GM21723 (cell line): Measurements from ENCODE around the gene EDA.

Experiments
- ATAC-seq: cut with Tn5 transposase; IDR thresholded peaks from one replicate; pipeline ENCODE4 v1.9.1; 2021; ENCODE audit warnings: mild to moderate bottlenecking, moderate library complexity; ENCODE audit not compliant: unreplicated experiment

Gene EDA

GRCh38 chrX:69615779-69616456 is at the start of gene EDA:
EDA (plus strand) TSS chrX:69616113.
- peak; percentile 81 for ATAC-seq

DNA sequence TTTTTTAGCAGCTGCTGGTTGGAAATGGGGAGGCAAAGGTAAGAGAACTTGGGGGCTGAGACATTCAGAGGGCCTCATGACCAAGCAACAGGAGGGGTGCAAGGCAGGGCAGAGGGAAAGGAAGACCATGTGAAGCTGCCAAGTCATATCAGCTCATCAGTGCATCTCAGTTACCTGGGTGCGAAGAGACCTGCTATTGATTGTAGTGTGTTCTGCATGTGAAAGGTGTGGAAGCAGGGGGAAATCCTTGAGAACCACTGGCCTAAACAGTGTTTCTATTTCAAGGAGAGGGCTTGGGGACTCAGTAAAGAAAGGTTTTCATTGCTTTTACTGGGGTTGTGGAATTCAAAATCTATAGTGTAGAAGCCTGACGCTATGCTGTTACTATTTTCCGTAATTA is 47.1 kb upstream of the EDA start:
- no peak for ATAC-seq

DNA sequence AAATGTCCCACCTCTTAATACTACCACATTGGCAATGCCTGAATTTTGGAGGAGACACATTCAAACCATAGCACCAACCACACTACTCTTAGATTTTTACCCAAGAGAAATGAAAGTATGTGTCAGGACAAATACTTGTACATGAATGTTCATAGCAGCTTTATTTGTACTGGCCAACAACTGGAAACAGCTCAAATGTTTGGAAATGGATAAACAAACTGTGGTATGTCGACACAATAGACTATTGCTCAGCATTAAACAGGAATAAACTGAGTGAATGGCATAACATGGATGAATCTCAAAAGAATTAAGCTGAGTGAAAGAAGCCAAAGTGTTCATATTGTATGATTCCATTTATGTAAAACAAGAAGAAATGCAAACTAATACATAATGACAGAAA is 18.5 kb upstream of the EDA start:
- ATAC-seq, result no peak

- ATAC-seq, result no peak
Observed at GRCh38 chrX:69600182-69600581, 15.7 kb upstream of the EDA start.

GRCh38 chrX:69603566-69604194 is 12.2 kb upstream of the EDA start:
- no peak for ATAC-seq

- ATAC-seq, result no peak
Observed at GRCh38 chrX:69605521-69605920, 10.4 kb upstream of the EDA start.

DNA sequence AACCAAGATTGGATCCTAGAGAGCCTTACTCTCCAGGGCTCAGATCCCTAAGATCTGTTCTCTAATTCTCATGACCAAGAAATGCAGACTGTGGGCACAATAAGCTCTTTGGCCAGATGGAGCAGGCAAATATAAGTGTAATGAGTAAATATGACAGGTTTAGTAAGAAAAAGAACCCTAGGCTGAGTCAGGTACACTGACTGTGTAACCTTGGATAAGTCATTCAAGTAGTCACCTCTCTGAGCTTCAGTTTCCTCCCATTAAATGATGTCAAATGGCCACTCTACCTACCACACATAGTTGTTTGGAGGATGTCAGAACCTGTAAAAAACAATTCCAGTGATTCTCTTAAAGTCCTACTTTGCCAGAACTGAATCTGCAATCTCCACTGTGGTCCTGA is 8.3 kb upstream of the EDA start:
- no peak for ATAC-seq

- ATAC-seq, result no peak
Observed at GRCh38 chrX:69613946-69614345, 2.0 kb upstream of the EDA start.

DNA sequence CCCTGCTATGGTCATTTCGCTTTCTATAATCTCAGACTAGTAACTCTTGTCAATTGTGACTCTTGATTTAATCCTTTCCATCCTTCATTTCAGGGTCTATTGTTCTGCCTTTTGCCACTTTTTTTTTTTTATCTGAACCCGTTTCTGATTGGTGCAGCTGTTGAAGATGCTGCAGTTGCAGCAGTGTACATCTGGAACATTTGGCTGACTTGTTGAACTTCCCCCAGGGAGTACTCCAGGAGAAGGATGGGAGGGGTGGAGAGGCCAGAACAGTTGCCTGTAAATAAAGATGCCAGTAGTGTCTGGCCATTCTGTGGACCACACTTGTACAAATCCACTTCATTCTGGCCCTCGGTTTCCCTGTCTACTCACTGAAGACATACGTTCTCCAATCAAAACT is 1.0 kb upstream of the EDA start:
- no peak for ATAC-seq

- ATAC-seq, result no peak
Observed at GRCh38 chrX:69615342-69615741, 571 bp upstream of the EDA start.

GRCh38 chrX:69616457-69617203 is 717 bp downstream of the EDA start:
- peak; percentile 23 for ATAC-seq

DNA sequence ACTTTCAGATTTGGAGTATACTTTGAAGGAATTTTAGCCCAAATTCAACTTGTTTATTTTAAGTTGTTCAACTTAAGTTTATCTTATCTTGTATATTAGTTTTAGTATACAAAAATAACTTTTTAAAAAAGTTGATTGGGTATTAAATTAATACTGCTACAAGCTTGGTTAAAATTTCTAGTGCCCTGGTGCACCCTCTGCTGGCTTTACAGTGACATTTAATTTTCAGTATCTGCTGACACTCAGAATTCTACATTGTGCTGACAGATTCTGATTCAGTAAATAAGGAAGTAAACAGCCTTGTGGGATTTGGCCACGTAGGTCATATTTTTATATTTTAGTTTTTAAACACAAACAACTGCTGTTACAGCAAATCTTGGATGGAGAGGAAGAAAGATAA is 2.9 kb downstream of the EDA start:
- ATAC-seq, result no peak

- no peak for ATAC-seq
Observed at GRCh38 chrX:69626129-69626528, 10.2 kb downstream of the EDA start.

- ATAC-seq, result no peak
Observed at GRCh38 chrX:69627744-69628143, 11.8 kb downstream of the EDA start.

DNA sequence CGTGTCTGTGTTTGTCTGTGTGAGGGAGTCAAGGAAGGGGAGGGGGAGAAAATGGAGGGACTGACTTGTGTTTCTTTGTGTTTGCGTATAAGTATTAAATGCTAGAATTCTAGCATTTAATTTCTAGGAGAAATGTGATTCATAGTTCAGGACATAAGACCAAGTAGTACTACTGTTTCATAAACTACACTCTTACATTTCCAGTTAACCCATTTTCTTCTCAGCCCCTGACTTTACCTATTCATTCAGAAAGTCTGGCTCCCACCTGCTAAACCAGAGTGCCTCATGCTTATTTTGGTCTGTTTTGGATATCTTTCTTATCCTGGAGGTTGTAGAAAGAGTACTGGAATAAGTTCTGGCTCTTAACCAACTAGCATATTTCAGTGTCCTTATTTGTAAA is 14.2 kb downstream of the EDA start:
- no peak for ATAC-seq

- ATAC-seq, result no peak
Observed at GRCh38 chrX:69664693-69665092, 48.8 kb downstream of the EDA start.

DNA sequence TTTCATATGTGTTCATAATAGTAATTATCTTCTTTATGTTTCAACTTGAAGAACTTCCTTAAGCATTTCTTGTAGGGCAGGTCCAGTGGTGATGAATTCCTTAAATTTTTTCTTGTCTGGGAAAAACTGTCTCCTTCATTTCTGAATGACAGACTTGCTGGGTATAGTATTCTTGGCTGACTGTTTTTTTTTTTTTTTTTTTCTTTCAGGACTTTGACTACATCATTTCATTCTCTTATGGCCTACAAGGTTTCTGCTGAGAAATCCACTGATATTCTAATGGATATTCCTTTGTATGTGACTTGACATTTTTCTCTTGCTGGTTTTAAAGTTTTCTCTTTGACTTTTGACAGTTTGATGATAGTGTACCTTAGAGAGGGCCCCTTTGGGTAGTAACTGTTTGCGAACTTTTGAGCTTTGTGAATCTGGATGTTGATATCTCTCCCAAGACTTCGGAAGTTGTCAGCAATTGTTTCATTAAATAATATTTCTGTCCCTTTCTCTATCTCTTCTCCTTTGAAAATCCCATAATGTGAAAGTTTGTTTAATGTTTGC is 54.2 kb downstream of the EDA start:
- ATAC-seq, result no peak

GRCh38 chrX:69674891-69675290 is 59.0 kb downstream of the EDA start:
- ATAC-seq, result no peak

DNA sequence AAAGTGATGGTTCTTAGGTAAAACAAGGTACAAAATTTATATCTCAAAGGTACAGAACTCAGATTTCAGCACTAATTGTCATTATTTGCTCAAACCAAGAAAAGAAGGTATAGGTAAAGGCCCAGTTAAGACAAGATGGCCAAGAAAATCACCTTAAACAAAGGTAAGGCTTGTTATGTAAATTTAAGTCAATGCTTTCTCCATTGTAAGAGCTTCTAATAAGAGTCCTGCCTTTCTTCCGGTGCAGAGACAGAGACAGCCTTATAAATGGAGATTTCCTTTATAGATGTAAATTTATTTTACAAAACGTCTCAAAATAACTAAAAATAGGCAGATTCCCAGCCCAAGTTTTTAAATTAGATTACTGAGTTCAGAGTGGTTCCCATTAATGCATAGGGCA is 89.9 kb downstream of the EDA start:
- ATAC-seq, result no peak

DNA sequence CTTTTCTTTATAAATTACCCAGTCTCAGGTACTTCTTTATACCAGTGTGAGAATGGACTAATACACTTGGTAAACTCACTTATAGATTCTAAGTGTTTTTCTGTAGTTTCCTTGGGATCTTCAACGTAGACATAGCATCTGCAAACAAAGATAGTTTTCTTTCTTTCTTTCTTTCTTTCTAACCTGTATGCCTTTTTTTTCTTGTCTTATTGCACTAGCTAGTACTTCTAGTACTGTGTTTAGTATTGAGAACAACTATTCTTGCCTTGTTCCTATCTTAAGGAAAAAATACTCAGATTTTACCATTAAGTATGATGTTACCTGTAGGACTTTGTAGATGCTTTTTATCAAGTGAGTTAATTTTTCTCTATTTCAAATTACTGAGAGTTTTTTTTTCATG is 102.2 kb downstream of the EDA start:
- no peak for ATAC-seq

GRCh38 chrX:69724307-69724706 is 108.4 kb downstream of the EDA start:
- ATAC-seq, result no peak

DNA sequence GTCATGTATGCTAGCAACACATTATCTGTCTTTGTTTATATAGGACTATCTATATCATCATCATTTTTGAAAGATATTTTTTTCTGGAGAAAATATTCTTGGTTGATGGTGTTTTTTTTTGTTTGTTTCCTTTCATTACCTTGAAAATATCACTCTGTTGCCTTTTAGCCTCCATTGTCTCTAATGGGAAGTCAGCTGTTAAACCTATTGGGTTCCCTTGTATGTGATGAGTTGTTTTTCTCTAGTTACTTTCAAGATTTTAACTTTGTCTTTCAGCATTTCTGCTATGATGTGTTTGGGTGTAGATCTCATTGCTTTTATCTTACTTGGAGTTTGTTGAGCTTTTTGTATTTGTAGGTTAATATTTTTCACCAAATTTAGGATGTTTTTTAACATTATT is 124.4 kb downstream of the EDA start:
- no peak for ATAC-seq
